Stimulated activated CD4-positive, alpha-beta T cell treated with anti-CD3 and anti-CD28 coated beads, TNF-alpha, amount 100 ng/mL, for 4 hours (primary cell): Measurements from ENCODE around the gene NFKBIB.
"Not testable (repeated sequence)": the region's sequence is repeated elsewhere in the genome, so short reads cannot be mapped to it uniquely, and the experiment has no call there.

Experiments
- DNase-seq, 3 experiments: peaks; one replicate each; pipeline ENCODE4 v3.0.0-alpha.2; 2020; ENCODE audit warnings: low read depth in 3 of 3

The NFKBIB gene

GRCh38 chr19:38875656-38876395 lies 23.9 kb upstream of the NFKBIB start:
- DNase-seq, result no peak

GRCh38 chr19:38877781-38878574 lies 21.8 kb upstream of the NFKBIB start, which contains the start of gene RINL:
Gene RINL, minus strand, starts transcription at chr19:38878275. Its CDS starts 1,533 bp downstream, at chr19:38876742.
- peak; percentile 37 to 55 (median 48) for DNase-seq

GRCh38 chr19:38878575-38879399 lies 21.0 kb upstream of the NFKBIB start:
- DNase-seq, result no peak

- DNase-seq, result no peak
These were observed 20.4 kb upstream of the NFKBIB start for GRCh38 chr19:38879400-38879751.

- no peak for DNase-seq
These were observed 19.5 kb upstream of the NFKBIB start for GRCh38 chr19:38880076-38880881.

GRCh38 chr19:38880882-38881609 lies 18.7 kb upstream of the NFKBIB start:
- no peak for DNase-seq

GRCh38 chr19:38883286-38883685 lies 16.5 kb upstream of the NFKBIB start:
- no peak for DNase-seq

- DNase-seq, result not testable (repeated sequence)
These were observed 15.1 kb upstream of the NFKBIB start for GRCh38 chr19:38884691-38885090.

- DNase-seq, result no peak
These were observed 10.9 kb upstream of the NFKBIB start for GRCh38 chr19:38888876-38889275.

GRCh38 chr19:38889803-38890202 lies 10.0 kb upstream of the NFKBIB start:
- DNase-seq, result no peak

GRCh38 chr19:38890686-38891085 lies 9.1 kb upstream of the NFKBIB start:
- DNase-seq, result no peak

- DNase-seq, result no peak
These were observed 8.0 kb upstream of the NFKBIB start for GRCh38 chr19:38891771-38892170.

- DNase-seq, result no peak
These were observed 6.9 kb upstream of the NFKBIB start for GRCh38 chr19:38892841-38893240.

- DNase-seq, result no peak
These were observed 6.4 kb upstream of the NFKBIB start for GRCh38 chr19:38893341-38893771.

GRCh38 chr19:38894968-38895367 lies 4.8 kb upstream of the NFKBIB start:
- DNase-seq, result no peak

- DNase-seq, result no peak
These were observed 852 bp upstream of the NFKBIB start for GRCh38 chr19:38898788-38899446.

GRCh38 chr19:38900202-38900629 lies 447 bp downstream of the NFKBIB start:
- DNase-seq, result no peak

GRCh38 chr19:38900743-38901190 lies 998 bp downstream of the NFKBIB start:
- no peak for DNase-seq

GRCh38 chr19:38901683-38902082 lies 1.9 kb downstream of the NFKBIB start:
- DNase-seq, result no peak
